Measurements from ENCODE around the gene CFC1. TPM values are rescaled to one million over a fixed set of nuclear protein-coding genes. Genes with fewer than 3 reads are reported as not detected.
"Not testable (repeated sequence)": the region's sequence is repeated elsewhere in the genome, so short reads cannot be mapped to it uniquely, and the experiment has no call there.

CFC1 gene
- total and polyA plus RNA-seq, 2 of the 8 experiments (the other 6 are each of a cell fraction or from before 2014, with no cell fraction given) = 0.14 TPM; not detected in 1

DNA sequence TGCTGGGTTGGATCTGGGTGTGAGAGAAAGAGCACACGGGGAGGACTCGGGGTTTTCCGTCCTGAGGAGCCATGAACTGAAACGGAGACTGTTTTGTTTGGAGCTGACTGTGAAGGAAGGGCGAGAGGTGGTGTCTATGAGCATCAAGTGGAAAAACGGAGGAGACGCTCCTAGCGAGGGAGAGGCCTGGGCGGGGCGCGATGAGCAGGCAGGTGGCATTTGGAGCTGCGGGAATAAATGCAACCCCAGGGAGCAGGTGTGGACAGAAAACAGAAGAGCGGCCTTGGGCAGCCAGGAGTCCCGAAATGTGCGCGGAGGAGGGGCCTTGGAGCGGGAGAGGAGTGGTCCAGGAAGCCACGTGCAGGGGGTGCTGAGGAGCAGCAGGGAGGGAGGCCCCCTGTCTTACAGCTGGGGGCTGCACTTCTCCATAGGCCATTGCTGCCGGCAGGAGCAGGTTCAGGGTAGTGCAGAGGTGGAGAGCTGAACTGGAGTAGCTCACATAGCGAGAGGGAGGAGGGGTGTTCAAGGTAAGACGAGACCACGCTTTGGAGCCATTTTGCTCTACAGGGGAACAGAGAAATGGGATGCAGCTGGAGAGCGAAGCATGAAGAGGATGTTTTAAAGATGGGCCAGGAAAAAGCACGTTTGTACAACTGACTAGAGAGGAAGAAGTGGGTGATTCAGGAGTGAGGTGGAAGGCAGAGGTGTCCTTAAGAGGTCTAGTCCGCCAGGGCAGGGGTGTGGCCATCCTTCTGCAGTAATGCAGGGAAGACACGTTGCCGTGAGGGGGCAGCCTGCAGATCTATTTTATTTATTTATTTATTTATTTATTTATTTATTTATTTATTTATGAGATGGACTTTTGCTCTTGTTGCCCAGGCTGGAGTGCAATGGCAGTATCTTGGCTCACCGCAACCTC, 9.9 kb upstream of the CFC1 start:
- WGBS, 2 experiments (ENCODE audit: extremely low coverage in 1 of 2, insufficient coverage in 1 of 2, insufficient read length in 1 of 2, insufficient replicate concordance in 2 of 2, low coverage in 1 of 2, low lambda C conversion rate in 2 of 2, missing lambda C conversion rate in 1 of 2) = 72% methylated on average over 3 of the region's 28 CpGs; no CpG with 5 or more reads in 1 of the 2 experiments
- H3K27ac ChIP-seq (ENCODE audit: low read depth, low read length); H4K91ac ChIP-seq (replicated peaks; ENCODE audit: insufficient read length, low read length); H3K23ac ChIP-seq (ENCODE audit: insufficient read length); H3K14ac ChIP-seq (ENCODE audit: insufficient read length); H3K4me1 ChIP-seq (replicated peaks in 1 of 4; ENCODE audit: control insufficient read depth in 3 of 4, insufficient read depth in 4 of 4, low read length in 3 of 4); H2BK12ac ChIP-seq (ENCODE audit: low read depth, low read length); H3K4me2 ChIP-seq (ENCODE audit: insufficient read depth in 1 of 2, low read depth in 2 of 2, low read length in 2 of 2); FAIRE-seq; H3K4me3 ChIP-seq (ENCODE audit: extremely low read depth in 1 of 4, insufficient read depth in 2 of 4, low read depth in 3 of 4, low read length in 4 of 4); H2BK20ac ChIP-seq (ENCODE audit: low read length); H2BK120ac ChIP-seq (replicated peaks; ENCODE audit: low read depth, low read length); H3K79me1 ChIP-seq (ENCODE audit: low read depth, low read length); H4K5ac ChIP-seq (ENCODE audit: insufficient read length, low read depth, low read length); DNase-seq (ENCODE audit: low read depth in 1 of 2, low spot score in 2 of 2); H3K23me2 ChIP-seq (ENCODE audit: low read depth, low read length); H3K18ac ChIP-seq (ENCODE audit: extremely low read depth, low read length); H4K20me1 ChIP-seq (replicated peaks in 1 of 2; ENCODE audit: control insufficient read depth in 1 of 2, insufficient read depth in 2 of 2, low read length in 2 of 2); H2BK15ac ChIP-seq (ENCODE audit: low read length); H2AK5ac ChIP-seq (ENCODE audit: low read depth, low read length); H2BK5ac ChIP-seq (ENCODE audit: low read depth, low read length); H3K4ac ChIP-seq (replicated peaks; ENCODE audit: insufficient read length, low read depth, low read length); H3K36me3 ChIP-seq (ENCODE audit: control insufficient read depth in 2 of 4, insufficient read depth in 4 of 4, low read length in 3 of 4); H3K9ac ChIP-seq (replicated peaks in 1 of 4; ENCODE audit: extremely low read depth in 1 of 4, low read depth in 3 of 4, low read length in 3 of 4); H2AFZ ChIP-seq (ENCODE audit: low read length); H3K27me3 ChIP-seq (replicated peaks in 1 of 4; ENCODE audit: control insufficient read depth in 3 of 4, extremely low read depth in 1 of 4, insufficient read depth in 3 of 4, low read length in 3 of 4); H3K79me2 ChIP-seq (ENCODE audit: control insufficient read depth in 1 of 2, insufficient read depth in 2 of 2, low read length in 2 of 2); CTCF ChIA-PET (ENCODE audit: partially characterized antibody); POLR2A ChIA-PET (ENCODE audit: partially characterized antibody); H4K8ac ChIP-seq (ENCODE audit: extremely low read depth, insufficient read depth, low read length); H3K9me3 ChIP-seq (ENCODE audit: insufficient read depth in 2 of 2, low read depth in 1 of 2, low read length in 1 of 2); H3K56ac ChIP-seq (replicated peaks; ENCODE audit: insufficient read length, low read depth, low read length): not testable (repeated sequence)
